Putamen (tissue), 1 donor: Measurements from ENCODE around the gene MRTFA.
A peak's percentile ranks its signal among the peaks of the same experiment; 100 is the strongest.

Experiments
- DNase-seq: peaks from one replicate; pipeline ENCODE4 v3.0.0-alpha.2; 2016; ENCODE audit warnings: low spot score

The MRTFA gene

GRCh38 chr22:40426594-40427333, 209.8 kb downstream of the MRTFA start:
- DNase-seq = peak; percentile 87

GRCh38 chr22:40425082-40425481, 211.4 kb downstream of the MRTFA start:
- DNase-seq = no peak

GRCh38 chr22:40423882-40424640, 212.5 kb downstream of the MRTFA start:
- DNase-seq = no peak

GRCh38 chr22:40423310-40423688, 213.2 kb downstream of the MRTFA start:
- DNase-seq = no peak

GRCh38 chr22:40422558-40423309, 213.8 kb downstream of the MRTFA start:
- no peak for DNase-seq

- DNase-seq = no peak
These were observed 214.6 kb downstream of the MRTFA start for GRCh38 chr22:40421941-40422340.

GRCh38 chr22:40421082-40421350, 215.5 kb downstream of the MRTFA start:
- no peak for DNase-seq

GRCh38 chr22:40420341-40421081, 216.0 kb downstream of the MRTFA start:
- no peak for DNase-seq

- DNase-seq = no peak
These were observed 216.8 kb downstream of the MRTFA start for GRCh38 chr22:40419718-40420117.

- DNase-seq = no peak
These were observed 217.9 kb downstream of the MRTFA start for GRCh38 chr22:40418366-40419201.

- DNase-seq = no peak
These were observed 218.6 kb downstream of the MRTFA start for GRCh38 chr22:40417881-40418280.

- DNase-seq = no peak
These were observed 219.5 kb downstream of the MRTFA start for GRCh38 chr22:40417041-40417440.

GRCh38 chr22:40416636-40417035, 219.9 kb downstream of the MRTFA start:
- no peak for DNase-seq

GRCh38 chr22:40416267-40416570, 220.3 kb downstream of the MRTFA start:
- DNase-seq = no peak

GRCh38 chr22:40415531-40416266, 220.8 kb downstream of the MRTFA start:
- DNase-seq = no peak

- DNase-seq = no peak
These were observed 221.5 kb downstream of the MRTFA start for GRCh38 chr22:40414838-40415505.

GRCh38 chr22:40414311-40414710, 222.2 kb downstream of the MRTFA start:
- no peak for DNase-seq

- DNase-seq = no peak
These were observed 222.6 kb downstream of the MRTFA start for GRCh38 chr22:40413873-40414272.

- DNase-seq = no peak
These were observed 224.1 kb downstream of the MRTFA start for GRCh38 chr22:40412441-40412840.

- DNase-seq = no peak
These were observed 225.0 kb downstream of the MRTFA start for GRCh38 chr22:40411506-40411861.
